GM21619 (cell line): ENCODE data around the gene CRACR2A.

ENCODE experiments used
- ATAC-seq: cut with Tn5 transposase; IDR thresholded peaks from one replicate; pipeline ENCODE4 v1.9.1; 2021; ENCODE audit not compliant: unreplicated experiment

CRACR2A gene

DNA sequence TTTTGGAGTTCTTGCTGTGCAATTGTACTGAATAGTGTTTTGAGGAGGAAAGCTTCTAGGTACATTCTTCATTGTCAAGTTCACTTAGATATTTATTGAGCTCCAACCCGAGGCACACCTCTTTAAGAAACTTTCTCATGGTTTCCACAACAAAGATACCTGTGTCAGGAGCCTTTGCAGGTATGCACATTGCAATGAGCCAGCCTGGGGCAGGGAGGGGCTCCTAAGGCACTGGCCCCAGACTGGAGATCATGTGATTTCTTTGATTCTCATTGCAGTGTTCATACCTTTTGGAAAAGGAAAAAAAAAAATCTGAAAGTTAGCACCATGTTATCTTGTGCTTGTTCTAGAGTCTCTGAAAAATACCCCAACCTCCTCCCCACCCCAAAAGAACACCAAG is 181.6 kb downstream of the CRACR2A start:
- no peak for ATAC-seq

DNA sequence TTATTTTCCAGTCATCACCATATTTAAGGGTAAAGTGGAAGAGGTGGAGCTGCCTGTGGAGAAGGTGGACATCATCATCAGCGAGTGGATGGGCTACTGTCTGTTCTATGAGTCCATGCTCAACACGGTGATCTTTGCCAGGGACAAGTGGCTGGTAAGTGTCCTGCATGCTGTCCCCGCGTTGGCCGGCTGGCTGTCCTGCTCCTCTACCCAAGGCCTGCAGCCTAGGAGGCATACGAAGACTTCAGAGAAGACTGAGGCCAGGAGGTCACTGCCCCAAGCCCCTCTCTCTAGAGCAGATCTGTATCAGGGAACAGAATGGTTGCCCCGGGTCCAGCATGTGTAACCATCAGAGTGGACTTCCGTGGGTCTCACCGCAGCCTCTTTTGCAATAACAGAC is 184.2 kb downstream of the CRACR2A start:
- ATAC-seq = no peak

DNA sequence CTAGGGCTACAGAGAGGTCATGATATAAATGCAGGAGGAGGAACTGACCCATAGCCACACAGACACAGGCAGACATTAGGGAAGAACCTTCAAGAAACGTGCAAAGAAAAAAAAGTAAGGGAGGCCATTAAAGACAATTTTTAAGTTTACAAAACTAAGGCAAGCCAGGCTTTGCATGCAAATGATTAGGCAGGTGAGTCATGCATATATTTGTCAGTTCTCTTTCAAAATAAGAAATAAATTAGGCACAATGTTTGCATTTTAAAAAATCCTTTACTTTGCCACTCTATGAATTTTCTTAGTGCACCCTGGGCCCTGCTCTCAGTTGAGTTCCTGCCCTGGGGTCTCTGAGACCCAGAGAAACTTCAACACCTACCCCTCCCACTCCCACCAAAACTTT is 186.9 kb downstream of the CRACR2A start:
- ATAC-seq = no peak
